Lower lobe of right lung (tissue), 2 donors: Measurements from ENCODE around the gene VASP. TPM values are rescaled to one million over a fixed set of nuclear protein-coding genes. Genes with fewer than 3 reads are reported as not detected.

ENCODE experiments used
- ATAC-seq, 2 donors: fragments of 200-7000 bp; cut with Tn5 transposase; one replicate each; pipeline ENCODE4 v1.9.1; 2020 to 2022; ENCODE audit warnings: mild to moderate bottlenecking in 2 of 2, moderate library complexity in 2 of 2
- DNase-seq: peaks from one replicate; pipeline ENCODE4 v3.0.0-alpha.2; 2020
- H3K27ac ChIP-seq: fragments of 200-600 bp; one replicate; pipeline ENCODE4 v1.8.0; 2022
- H3K27me3 ChIP-seq: fragments of 200-600 bp; one replicate; pipeline ENCODE4 v1.8.0; 2022; ENCODE audit warnings: low read depth
- H3K36me3 ChIP-seq: fragments of 200-600 bp; one replicate; pipeline ENCODE4 v1.8.0; 2022; ENCODE audit warnings: mild to moderate bottlenecking
- H3K4me1 ChIP-seq: fragments of 200-600 bp; one replicate; pipeline ENCODE4 v1.8.0; 2022
- H3K4me3 ChIP-seq: fragments of 200-600 bp; one replicate; pipeline ENCODE4 v1.8.0; 2022; ENCODE audit warnings: mild to moderate bottlenecking
- H3K9me3 ChIP-seq: fragments of 200-600 bp; one replicate; pipeline ENCODE4 v1.8.0; 2022
- CTCF ChIP-seq: fragments of 200-600 bp; IDR thresholded peaks from one replicate; pipeline ENCODE4 v1.8.0; 2022; ENCODE audit warnings: antibody characterized with exemption, mild to moderate bottlenecking
- intact Hi-C: fragments of 100-400 bp; cut with DNase I; formaldehyde crosslinking; loops from one replicate; pipeline ENCODE4 v1.11.0; 2022
- total RNA-seq: library from RNA; stranded (reverse); fragmentation: NEBNext Ultra II Directional; extraction: Animal tissue kit (Norgen Biotek cat#: 25700); gene quantifications from one replicate; pipeline ENCODE4 v1.2.1, GENCODE V29; 2021
- donor health status: DM: no; HTN: yes; CAD: no; lungs with severe emphysema.

The VASP gene
- total RNA-seq, 1 donor from 2014 or later = 190 TPM

- H3K27me3 ChIP-seq = peaks cover 8% of the 10 kb centered on the region
- H3K4me3 ChIP-seq = peak overlapping the region; percentile 57
- ATAC-seq (peak; percentile 86 to 90), DNase-seq (peak; percentile 88)
- H3K4me1 ChIP-seq = peaks cover 20% of the 10 kb centered on the region
- intact Hi-C loops = loop anchor here (5.0 kb wide), 1 partner anchor 41 kb away; no protein-coding TSS in a partner anchor
- H3K9me3 ChIP-seq = no peaks in the 10 kb centered on the region
- TF ChIP-seq CTCF = peak; percentile 96
- no peaks in the 10 kb centered on the region for H3K36me3 ChIP-seq
- peak overlapping the region; percentile 97 for H3K27ac ChIP-seq
Measured at GRCh38 chr19:45478454-45479238, 28.6 kb upstream of the VASP start.

GRCh38 chr19:45483033-45483432 lies 24.2 kb upstream of the VASP start:
- no peak overlapping the region for H3K27ac ChIP-seq
- DNase-seq = no peak
- no peaks in the 10 kb centered on the region for H3K9me3 ChIP-seq
- TF ChIP-seq CTCF = no peak
- H3K36me3 ChIP-seq = no peaks in the 10 kb centered on the region
- ATAC-seq = no peak
- H3K4me1 ChIP-seq = peaks cover 8% of the 10 kb centered on the region
- H3K27me3 ChIP-seq = no peaks in the 10 kb centered on the region
- intact Hi-C loops = no loop called here
- H3K4me3 ChIP-seq = no peak overlapping the region

DNA sequence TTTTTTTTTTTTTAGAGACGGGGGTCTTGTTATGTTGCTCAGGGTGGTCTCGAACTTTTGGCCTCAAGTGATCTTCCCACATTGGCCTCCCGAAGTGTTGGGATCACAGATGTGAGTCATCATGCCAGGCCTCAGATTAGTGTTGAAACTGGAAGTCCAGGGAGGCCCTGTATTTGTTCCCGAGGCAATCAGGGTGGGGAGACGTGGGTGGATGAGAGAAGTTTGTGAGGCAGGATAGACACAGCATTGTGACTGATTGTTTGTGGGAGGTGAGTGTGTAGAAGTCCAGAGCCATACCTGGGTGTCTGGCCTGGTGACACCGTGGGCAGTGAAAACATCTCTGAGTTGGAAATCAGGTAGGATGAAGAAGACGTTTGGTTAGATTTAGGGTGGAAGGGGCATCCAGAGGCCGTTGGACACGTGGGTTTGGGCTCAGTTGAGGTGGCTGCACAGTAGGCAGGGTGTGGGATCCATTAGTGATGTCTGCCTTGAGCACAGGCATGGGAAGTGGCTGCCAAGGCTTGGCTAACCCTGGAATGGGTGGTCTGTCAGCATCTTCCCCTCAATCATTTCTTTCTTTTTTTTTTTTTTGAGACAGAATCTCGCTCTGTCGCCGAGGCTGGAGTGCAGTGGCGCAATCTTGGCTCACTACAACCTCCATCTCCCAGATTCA lies 22.9 kb upstream of the VASP start:
- intact Hi-C loops = no loop called here
- H3K4me1 ChIP-seq = peaks cover 4% of the 10 kb centered on the region
- no peaks in the 10 kb centered on the region for H3K36me3 ChIP-seq
- H3K4me3 ChIP-seq = no peak overlapping the region
- DNase-seq (no peak), ATAC-seq (no peak)
- TF ChIP-seq CTCF = no peak
- H3K9me3 ChIP-seq = no peaks in the 10 kb centered on the region
- no peak overlapping the region for H3K27ac ChIP-seq
- H3K27me3 ChIP-seq = no peaks in the 10 kb centered on the region

DNA sequence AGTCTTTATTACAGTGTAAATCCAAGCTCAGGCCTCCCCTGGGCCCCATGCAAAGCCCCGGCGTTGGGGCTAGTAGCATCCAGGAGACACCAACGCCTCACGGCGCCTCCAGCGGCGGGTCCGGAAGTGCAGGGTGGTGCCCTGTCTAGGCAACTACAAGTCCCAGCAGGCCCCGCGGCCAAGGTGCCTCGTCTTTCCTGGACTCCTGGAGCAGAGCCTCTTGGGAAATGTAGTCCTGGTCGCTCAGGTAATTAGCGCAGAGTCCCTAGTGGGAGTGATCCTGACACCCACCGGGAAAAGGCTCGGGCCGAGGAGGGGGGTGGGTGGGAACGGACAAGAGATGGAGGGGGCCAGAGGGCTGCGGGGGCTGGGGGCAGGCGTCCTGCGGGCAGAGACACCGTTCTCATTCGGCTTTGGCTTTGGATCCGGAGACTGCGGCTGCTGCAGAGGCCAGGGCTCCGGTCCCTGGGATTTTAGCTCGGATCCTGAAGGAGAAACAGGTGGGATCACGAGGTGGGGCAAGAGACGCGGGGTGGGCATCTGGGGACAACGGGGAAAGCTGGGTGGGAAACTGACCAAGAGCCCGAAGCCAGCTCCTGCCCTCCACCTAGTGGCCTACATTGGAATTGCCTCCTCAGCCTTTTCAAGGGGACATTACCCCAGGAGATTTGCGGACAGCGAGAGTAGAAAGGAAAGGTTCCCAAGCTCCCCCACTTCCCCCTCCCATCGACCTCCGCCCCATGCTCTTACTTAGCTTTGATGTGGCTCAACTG lies 21.8 kb upstream of the VASP start:
- Histone ChIP-seq H3K9me3 (no peaks in the 10 kb centered on the region), H3K4me3 (peak overlapping the region; percentile 75), H3K27ac (peak overlapping the region; percentile 67), H3K36me3 (no peaks in the 10 kb centered on the region), H3K27me3 (no peaks in the 10 kb centered on the region), H3K4me1 (peaks cover 4% of the 10 kb centered on the region)
- TF ChIP-seq CTCF = peak; percentile 80
- intact Hi-C loops = no loop called here
- DNase-seq = peak; percentile 99
- peak; percentile 99 for ATAC-seq

DNA sequence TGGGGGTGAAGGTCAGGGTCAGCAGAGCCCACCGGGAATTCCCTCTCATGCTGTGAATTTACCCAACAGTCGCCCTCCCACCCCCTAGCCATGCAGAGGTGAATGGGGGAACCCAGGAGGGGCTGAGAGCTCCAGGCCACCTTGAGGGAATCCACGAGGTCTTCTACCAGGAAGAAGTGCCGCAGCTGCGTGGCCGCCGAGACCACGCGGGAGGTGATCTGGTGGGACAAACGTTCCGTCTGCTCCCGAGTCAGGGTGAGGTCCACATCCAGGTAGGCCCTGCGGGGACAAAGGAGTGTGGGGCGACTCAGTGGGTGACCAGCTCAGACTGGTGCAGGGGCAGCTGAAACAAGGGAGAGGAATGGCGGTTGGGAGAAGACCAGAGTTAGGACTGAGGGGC lies 18.6 kb upstream of the VASP start:
- H3K4me3 ChIP-seq = no peak overlapping the region
- no peak overlapping the region for H3K27ac ChIP-seq
- intact Hi-C loops = no loop called here
- H3K27me3 ChIP-seq = no peaks in the 10 kb centered on the region
- H3K4me1 ChIP-seq = peaks cover 10% of the 10 kb centered on the region
- no peak for ATAC-seq
- no peak for TF ChIP-seq CTCF
- DNase-seq = no peak
- no peaks in the 10 kb centered on the region for H3K36me3 ChIP-seq
- H3K9me3 ChIP-seq = no peaks in the 10 kb centered on the region
